Epithelial cell of proximal tubule (primary cell): Measurements from ENCODE around the gene RICTOR. TPM values are rescaled to one million over a fixed set of nuclear protein-coding genes. Genes with fewer than 3 reads are reported as not detected.

ENCODE experiments used
- DNase-seq: peaks from one replicate; pipeline ENCODE4 v3.0.0-alpha.2; 2011; ENCODE audit warnings: low read depth
- H3K4me3 ChIP-seq: 2 replicates; pipeline ENCODE4 v1.5.1; 2011; ENCODE audit warnings: low read depth, mild to moderate bottlenecking, low read length
- total RNA-seq: library from RNA; depleted of rRNA; stranded (reverse); fragments of >200 nt; gene quantifications from 2 replicates; pipeline ENCODE4 v1.2.3, GENCODE V29; 2015
- TF ChIP-seq, protein P1 (sequence below): conservative IDR thresholded peaks from 2 replicates; pipeline ENCODE4 v1.5.1; 2012; ENCODE audit warnings: low read depth, mild to moderate bottlenecking, low read length

RICTOR gene
- total RNA-seq, 1 donor from 2014 or later = 13.8 TPM

DNA sequence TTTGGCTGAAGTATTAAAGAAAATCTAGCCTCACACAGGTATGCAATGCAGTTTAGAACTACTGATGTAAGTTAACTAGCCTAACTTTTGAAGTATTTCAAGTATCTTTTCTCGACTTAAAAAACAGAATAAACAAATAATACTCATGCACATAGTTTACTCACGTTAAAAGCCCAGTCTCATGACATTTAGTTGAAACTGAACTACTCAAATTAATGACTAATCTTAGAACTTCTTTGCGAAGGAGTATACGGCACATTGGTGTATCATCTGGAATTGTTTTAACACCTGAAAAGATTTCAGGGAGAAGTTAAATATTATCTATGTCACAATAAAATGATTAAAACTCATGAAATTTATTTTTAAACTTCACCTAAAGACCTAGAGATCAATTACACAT lies 129.9 kb downstream of the RICTOR start:
- no peak overlapping the region for H3K4me3 ChIP-seq
- DNase-seq = no peak
- TF ChIP-seq, protein P1, sequence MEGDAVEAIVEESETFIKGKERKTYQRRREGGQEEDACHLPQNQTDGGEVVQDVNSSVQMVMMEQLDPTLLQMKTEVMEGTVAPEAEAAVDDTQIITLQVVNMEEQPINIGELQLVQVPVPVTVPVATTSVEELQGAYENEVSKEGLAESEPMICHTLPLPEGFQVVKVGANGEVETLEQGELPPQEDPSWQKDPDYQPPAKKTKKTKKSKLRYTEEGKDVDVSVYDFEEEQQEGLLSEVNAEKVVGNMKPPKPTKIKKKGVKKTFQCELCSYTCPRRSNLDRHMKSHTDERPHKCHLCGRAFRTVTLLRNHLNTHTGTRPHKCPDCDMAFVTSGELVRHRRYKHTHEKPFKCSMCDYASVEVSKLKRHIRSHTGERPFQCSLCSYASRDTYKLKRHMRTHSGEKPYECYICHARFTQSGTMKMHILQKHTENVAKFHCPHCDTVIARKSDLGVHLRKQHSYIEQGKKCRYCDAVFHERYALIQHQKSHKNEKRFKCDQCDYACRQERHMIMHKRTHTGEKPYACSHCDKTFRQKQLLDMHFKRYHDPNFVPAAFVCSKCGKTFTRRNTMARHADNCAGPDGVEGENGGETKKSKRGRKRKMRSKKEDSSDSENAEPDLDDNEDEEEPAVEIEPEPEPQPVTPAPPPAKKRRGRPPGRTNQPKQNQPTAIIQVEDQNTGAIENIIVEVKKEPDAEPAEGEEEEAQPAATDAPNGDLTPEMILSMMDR = no peak

DNA sequence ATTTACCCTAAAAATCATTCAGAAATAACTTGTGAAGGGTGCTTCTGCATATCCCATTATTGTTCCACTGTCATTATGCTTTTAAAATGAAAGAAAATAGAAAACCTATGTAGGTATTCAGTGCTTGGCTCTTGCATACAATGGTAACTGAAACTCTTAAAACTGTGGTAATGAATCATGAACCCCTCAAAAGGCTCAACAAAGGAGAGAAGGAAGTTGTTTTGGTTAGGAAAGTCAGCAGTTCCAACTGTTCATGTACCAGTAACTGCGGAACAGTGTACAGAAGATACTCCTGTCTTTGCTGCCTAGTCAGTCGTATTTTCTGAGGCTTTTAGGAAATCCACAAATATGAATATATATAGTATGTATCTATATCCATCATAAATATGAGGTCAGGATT lies 132.3 kb downstream of the RICTOR start:
- no peak for DNase-seq

DNA sequence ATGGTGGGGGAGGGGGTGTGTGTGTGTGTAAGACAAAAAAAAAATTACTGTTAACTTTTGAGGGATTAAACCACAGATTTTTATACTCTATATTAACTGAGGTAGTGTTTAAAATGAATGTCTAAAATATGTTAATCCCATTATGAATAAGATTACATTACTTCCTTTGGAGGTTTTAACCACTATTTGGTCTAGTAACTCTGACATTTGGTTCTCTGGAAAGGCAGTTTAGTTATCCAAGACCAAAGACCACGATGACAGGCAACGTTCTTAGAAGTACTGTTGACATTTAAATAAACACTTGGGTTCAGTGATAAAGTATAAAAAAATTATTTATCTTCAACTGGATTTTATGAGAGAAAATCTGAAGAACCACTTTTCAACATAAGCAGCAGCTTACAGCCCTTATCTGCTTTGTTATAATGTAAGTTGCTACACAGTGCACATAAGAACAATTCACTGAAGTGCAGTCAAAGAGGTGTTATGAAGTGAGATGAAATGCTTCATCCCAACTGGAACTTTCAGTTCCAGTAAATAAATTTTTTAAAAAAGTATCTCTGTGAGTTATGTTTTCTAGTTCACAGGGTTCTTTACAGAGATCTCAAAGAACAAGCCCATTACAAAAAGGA lies 133.9 kb downstream of the RICTOR start:
- TF ChIP-seq, protein P1 = no peak
- no peak overlapping the region for H3K4me3 ChIP-seq
- DNase-seq = no peak

More for the DNA sequence above, 132.3 kb downstream of the RICTOR start:
- H3K4me3 ChIP-seq = no peak overlapping the region
- TF ChIP-seq, protein P1 = no peak

DNA sequence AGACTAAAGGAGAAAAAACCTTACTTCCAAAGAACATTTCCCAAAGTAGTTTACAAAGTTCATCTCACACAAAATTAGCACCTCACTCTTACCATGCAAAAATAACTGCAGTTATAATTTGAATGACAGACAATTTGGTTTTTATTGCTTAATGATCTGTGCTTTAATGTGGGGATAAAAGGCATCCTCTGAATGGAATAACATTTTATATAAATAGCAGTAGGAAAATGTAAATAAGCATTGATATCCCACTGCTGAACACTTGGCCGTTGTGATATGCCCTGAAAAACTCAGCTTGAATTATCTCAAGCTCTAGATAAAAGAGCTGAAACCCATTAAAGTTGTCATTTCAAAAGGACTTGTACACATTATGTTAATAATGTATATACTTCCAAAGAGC lies 135.2 kb downstream of the RICTOR start:
- TF ChIP-seq, protein P1 = no peak
- no peak for DNase-seq
- no peak overlapping the region for H3K4me3 ChIP-seq

DNA sequence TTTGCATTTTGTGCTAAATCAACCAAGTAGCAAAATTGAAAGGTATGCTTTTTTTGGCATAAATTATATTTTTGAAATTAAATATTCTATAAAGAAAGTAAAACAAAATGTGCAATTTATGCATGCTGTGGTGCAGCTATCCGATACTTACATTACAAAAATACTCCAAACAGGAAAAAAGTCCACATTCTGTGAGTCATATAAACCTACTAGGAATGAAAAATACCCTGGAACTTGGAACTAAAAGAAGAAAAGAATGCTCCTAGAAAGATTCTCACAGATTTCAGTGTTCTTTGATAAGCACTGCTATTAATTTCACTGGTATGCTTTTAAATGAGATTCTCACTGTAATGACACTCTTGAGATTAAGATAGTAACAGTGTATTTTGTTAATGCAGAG lies 135.8 kb downstream of the RICTOR start:
- H3K4me3 ChIP-seq = no peak overlapping the region
- DNase-seq = no peak
- TF ChIP-seq, protein P1 = no peak

DNA sequence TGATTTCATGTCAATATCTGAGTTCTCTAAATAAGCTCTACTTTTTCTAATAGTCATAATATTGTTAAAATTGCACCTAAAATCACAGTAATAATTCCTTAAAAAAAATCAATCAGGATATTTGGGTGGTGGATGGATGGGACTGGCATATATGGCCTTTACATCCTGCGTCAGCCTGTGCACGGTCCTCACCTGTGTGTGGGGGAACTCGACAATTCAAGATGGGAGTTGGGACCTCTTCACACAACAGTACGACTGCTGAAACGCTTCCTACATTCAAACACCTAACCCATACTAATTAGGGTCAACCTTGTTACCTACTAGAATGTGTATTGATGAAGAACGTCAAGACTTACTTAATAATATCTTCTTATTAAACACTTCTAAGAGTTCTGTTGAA lies 137.9 kb downstream of the RICTOR start:
- no peak overlapping the region for H3K4me3 ChIP-seq
- TF ChIP-seq, protein P1 = no peak
- DNase-seq = no peak

DNA sequence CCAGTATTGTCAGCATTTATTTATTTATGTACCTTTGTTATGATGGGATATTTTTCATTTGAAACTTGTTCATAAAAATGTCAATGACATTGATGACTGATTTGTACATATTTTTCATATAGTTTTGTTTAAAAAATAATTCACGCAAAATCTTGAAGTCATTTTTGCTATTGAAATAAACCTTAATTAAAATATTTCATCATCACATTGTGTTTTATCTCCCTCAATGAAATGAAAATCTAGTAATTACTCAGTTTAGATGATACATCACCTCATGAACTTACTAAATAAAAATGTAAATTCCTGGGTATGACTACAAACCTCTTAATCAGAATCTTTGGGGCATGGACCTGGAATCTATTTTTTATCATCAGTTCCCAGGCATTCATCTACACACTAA lies 138.8 kb downstream of the RICTOR start:
- no peak overlapping the region for H3K4me3 ChIP-seq
- TF ChIP-seq, protein P1 = no peak
- no peak for DNase-seq
